ENCODE measurements around the gene KLHDC4. TPM values are rescaled to one million over a fixed set of nuclear protein-coding genes. Genes with fewer than 3 reads are reported as not detected.

The KLHDC4 gene
- total and polyA plus RNA-seq, 10 of the 15 experiments (the other 5 are each of a cell fraction or from before 2014, with no cell fraction given) = 0.80 to 62.1 (median 32.8) TPM

- Histone ChIP-seq H2AFZ (ENCODE audit: control insufficient read depth, low read depth, low read length) (no peak overlapping the region), H3K4me3 (no peak overlapping the region), H3K27me3 (replicated peaks in 1 of 2; ENCODE audit: control insufficient read depth in 2 of 2, insufficient read depth in 2 of 2, low read length in 1 of 2) (peaks cover 0 to 2% of the 10 kb centered on the region in 2 experiments; a peak in 2 of 4 replicates), H3K9ac (ENCODE audit: control insufficient read depth, insufficient read depth, low read length) (no peak overlapping the region), H3K4me2 (ENCODE audit: control insufficient read depth, insufficient read depth) (no peak overlapping the region), H3K36me3 (ENCODE audit: control insufficient read depth in 2 of 2, insufficient read depth in 2 of 2, low read length in 1 of 2) (no peaks in the 10 kb centered on the region), H3K27ac (ENCODE audit: control insufficient read depth, insufficient read depth) (no peak overlapping the region), H3K79me2 (ENCODE audit: control insufficient read depth, insufficient read depth, low read length) (no peaks in the 10 kb centered on the region), H3K9me3 (replicated peaks; ENCODE audit: control insufficient read depth, insufficient read depth, low read length) (no peaks in the 10 kb centered on the region), H4K20me1 (ENCODE audit: control insufficient read depth, insufficient read depth) (no peaks in the 10 kb centered on the region), H3K4me1 (ENCODE audit: control insufficient read depth, insufficient read depth, low read length) (no peaks in the 10 kb centered on the region)
- ATAC-seq = no peak; the same call in 2 of the 3 replicates
- intact Hi-C loops (cut with micrococcal nuclease; ENCODE audit: unreplicated experiment) (no loop called here), in situ Hi-C loops (cut with MboI) (no loop called here)
- WGBS (ENCODE audit: insufficient coverage, insufficient replicate concordance, low lambda C conversion rate, missing lambda C conversion rate) = 9% methylated on average over 16 of the region's 16 CpGs
- no TSS peak for BruUV-seq (replicated peaks)
- FAIRE-seq = no peak
- no peak for DNase-seq (ENCODE audit: low read depth, low spot score)
- CTCF ChIA-PET = no interaction called here
- RAD21 ChIA-PET (ENCODE audit: unreplicated experiment) = no interaction called here
- SMC1A ChIA-PET (ENCODE audit: uncharacterized antibody, unreplicated experiment) = no interaction called here
- POLR2A ChIA-PET = no interaction called here
- TF ChIP-seq FOXK2 (IDR thresholded peaks at IDR 0.05) (no peak), NFIC (IDR thresholded peaks at IDR 0.05; ENCODE audit: low read depth, low read length) (no peak), ZNF274 (IDR thresholded peaks at IDR 0.05; ENCODE audit: insufficient read depth, insufficient read length) (no peak), TARDBP (IDR thresholded peaks at IDR 0.05; ENCODE audit: borderline replicate concordance) (no peak), ELK1 (IDR thresholded peaks at IDR 0.05; ENCODE audit: low read depth, low read length) (no peak), POLR2AphosphoS2 (IDR thresholded peaks at IDR 0.05; ENCODE audit: low read depth, low read length) (no peak)
Measured at GRCh38 chr16:87666919-87667318, 98.9 kb downstream of the KLHDC4 start.

GRCh38 chr16:87665193-87665592 is 100.6 kb downstream of the KLHDC4 start:
- ChIA-PET POLR2A (no interaction called here), CTCF (no interaction called here), SMC1A (ENCODE audit: uncharacterized antibody, unreplicated experiment) (no interaction called here), RAD21 (ENCODE audit: unreplicated experiment) (no interaction called here)
- H3K4me3 ChIP-seq = no peak overlapping the region
- no peaks in the 10 kb centered on the region for H4K20me1 ChIP-seq (ENCODE audit: control insufficient read depth, insufficient read depth)
- H3K9me3 ChIP-seq (replicated peaks; ENCODE audit: control insufficient read depth, insufficient read depth, low read length) = no peaks in the 10 kb centered on the region
- H3K27ac ChIP-seq (ENCODE audit: control insufficient read depth, insufficient read depth) = no peak overlapping the region
- peaks cover 0 to 2% of the 10 kb centered on the region in 2 experiments; a peak in 2 of 4 replicates for H3K27me3 ChIP-seq (replicated peaks in 1 of 2; ENCODE audit: control insufficient read depth in 2 of 2, insufficient read depth in 2 of 2, low read length in 1 of 2)
- no TSS peak for BruUV-seq (replicated peaks)
- ATAC-seq = no peak
- no peak for DNase-seq (ENCODE audit: low read depth, low spot score)
- no peak overlapping the region for H3K4me2 ChIP-seq (ENCODE audit: control insufficient read depth, insufficient read depth)
- in situ Hi-C loops (cut with MboI) (no loop called here), intact Hi-C loops (cut with micrococcal nuclease; ENCODE audit: unreplicated experiment) (no loop called here)
- no peaks in the 10 kb centered on the region for H3K4me1 ChIP-seq (ENCODE audit: control insufficient read depth, insufficient read depth, low read length)
- no peaks in the 10 kb centered on the region for H3K36me3 ChIP-seq (ENCODE audit: control insufficient read depth in 2 of 2, insufficient read depth in 2 of 2, low read length in 1 of 2)
- WGBS (ENCODE audit: insufficient coverage, insufficient replicate concordance, low lambda C conversion rate, missing lambda C conversion rate) = 61% methylated on average over 15 of the region's 15 CpGs
- FAIRE-seq = no peak
- no peak overlapping the region for H2AFZ ChIP-seq (ENCODE audit: control insufficient read depth, low read depth, low read length)
- TF ChIP-seq CEBPZ (IDR thresholded peaks at IDR 0.05; ENCODE audit: low read depth, low read length) = no peak
- TF ChIP-seq TCF12 (IDR thresholded peaks at IDR 0.05; ENCODE audit: low read depth, low read length) = no peak
- no peak for TF ChIP-seq CREM (IDR thresholded peaks at IDR 0.05; ENCODE audit: low read depth)
- TF ChIP-seq SREBF1 (IDR thresholded peaks at IDR 0.05; ENCODE audit: low read length) = no peak
- no peaks in the 10 kb centered on the region for H3K79me2 ChIP-seq (ENCODE audit: control insufficient read depth, insufficient read depth, low read length)
- no peak overlapping the region for H3K9ac ChIP-seq (ENCODE audit: control insufficient read depth, insufficient read depth, low read length)

Measured in GM12878 (cell line).